PC-9 (cell line): Measurements from ENCODE around the gene ESPNL. TPM values are rescaled to one million over a fixed set of nuclear protein-coding genes. Genes with fewer than 3 reads are reported as not detected.
A peak's percentile ranks its signal among the peaks of the same experiment; 100 is the strongest.

Experiments used
- BruUV-seq: library from RNA; stranded (reverse); fragments of 400-500 nt; replicated peaks from 2 replicates; lab custom pipeline; 2021; lab: Mats Ljungman, UMichigan
- CTCF ChIA-PET: fragments of 300-600 bp; sonication (Branson Sonifier 250); formaldehyde crosslinking; loops from one replicate; lab custom pipeline; 2022; ENCODE audit warnings: antibody characterized with exemption; lab: Charles Lee
- POLR2A ChIA-PET: fragments of 300-600 bp; sonication (Branson Sonifier 250); formaldehyde crosslinking; loops from one replicate; lab custom pipeline; 2022; ENCODE audit warnings: antibody characterized with exemption; ENCODE audit not compliant: unreplicated experiment; lab: Charles Lee
- DNase-seq, 2 experiments: peaks; one replicate each; pipeline versions ENCODE4 v3.0.0 to v3.0.0-alpha.2; 2015 to 2022; ENCODE audit warnings: mixed read lengths in 1 of 2
- H2AFZ ChIP-seq: fragments of 200-600 bp; sonication (generic); 2 replicates; pipeline ENCODE4 v1.8.1; 2017; ENCODE audit warnings: antibody characterized with exemption
- H3F3A ChIP-seq: fragments of 200-600 bp; sonication (generic); 2 replicates; pipeline ENCODE4 v1.8.1; 2017; ENCODE audit warnings: antibody characterized with exemption, mild to moderate bottlenecking, low read depth; ENCODE audit not compliant: insufficient read depth
- H3K27ac ChIP-seq: fragments of 200-600 bp; sonication (generic); 2 replicates; pipeline ENCODE4 v1.6.1; 2016; ENCODE audit warnings: mixed run types
- H3K27me3 ChIP-seq: fragments of 200-600 bp; sonication (generic); 2 replicates; pipeline ENCODE4 v1.6.1; 2016; ENCODE audit warnings: low read depth, mixed run types; ENCODE audit not compliant: insufficient read depth
- H3K36me3 ChIP-seq: fragments of 200-600 bp; sonication (generic); 2 replicates; pipeline ENCODE4 v1.6.1; 2016; ENCODE audit warnings: low read depth, mixed run types
- H3K4me1 ChIP-seq: fragments of 200-600 bp; sonication (generic); replicated peaks from 2 replicates; pipeline ENCODE4 v1.6.1; 2016; ENCODE audit warnings: mixed run types; ENCODE audit not compliant: insufficient read depth
- H3K4me2 ChIP-seq: fragments of 200-600 bp; sonication (generic); 2 replicates; pipeline ENCODE4 v1.6.1; 2017; ENCODE audit warnings: mixed run types
- H3K4me3 ChIP-seq: fragments of 200-600 bp; sonication (generic); 2 replicates; pipeline ENCODE4 v1.6.1; 2016; ENCODE audit warnings: mixed run types
- H3K79me2 ChIP-seq: fragments of 200-600 bp; sonication (generic); 2 replicates; pipeline ENCODE4 v1.6.1; 2017; ENCODE audit warnings: low read depth, mixed run types
- H3K9me2 ChIP-seq: fragments of 200-600 bp; sonication (generic); 2 replicates; pipeline ENCODE4 v1.8.1; 2017; ENCODE audit warnings: mild to moderate bottlenecking; ENCODE audit not compliant: insufficient read depth
- H3K9me3 ChIP-seq: fragments of 200-600 bp; sonication (generic); 2 replicates; pipeline ENCODE4 v1.8.1; 2016; ENCODE audit warnings: low read depth; ENCODE audit not compliant: insufficient read depth
- H4K20me1 ChIP-seq: fragments of 200-600 bp; sonication (generic); 2 replicates; pipeline ENCODE4 v1.8.1; 2017; ENCODE audit not compliant: insufficient read depth
- CTCF ChIP-seq: fragments of 200-600 bp; sonication (generic); conservative IDR thresholded peaks from 2 replicates; pipeline ENCODE4 v1.6.1; 2017; ENCODE audit warnings: mixed run types, antibody characterized with exemption, mild to moderate bottlenecking, moderate library complexity
- EZH2 ChIP-seq: fragments of 200-600 bp; sonication (generic); IDR thresholded peaks from 2 replicates; pipeline ENCODE4 v1.8.0; 2017; ENCODE audit warnings: antibody characterized with exemption, low read depth
- intact Hi-C: fragments of 100-400 bp; cut with micrococcal nuclease; formaldehyde crosslinking; loops from one replicate; pipeline ENCODE4 v1.10.0; 2022; ENCODE audit not compliant: unreplicated experiment
- total RNA-seq: library from RNA; stranded (reverse); gene quantifications from 2 replicates; pipeline ENCODE4 v1.2.3, GENCODE V29; 2021

Gene ESPNL
- total RNA-seq, 1 experiment from 2014 or later: 1.1 TPM

GRCh38 chr2:238140721-238141540, 40.8 kb downstream of the ESPNL start:
- H2AFZ ChIP-seq: no peak overlapping the region
- intact Hi-C loops: loop anchor here (10.0 kb wide), 1 partner anchor 104 kb away; the partner anchor contains the start of gene HES6
- H3K4me2 ChIP-seq: peak overlapping the region; percentile 69
- peaks cover 29% of the 10 kb centered on the region for H3F3A ChIP-seq
- peaks cover 69% of the 10 kb centered on the region for H3K4me1 ChIP-seq
- TF ChIP-seq EZH2 (no peak), CTCF (no peak)
- H3K4me3 ChIP-seq: no peak overlapping the region
- no peaks in the 10 kb centered on the region for H3K36me3 ChIP-seq
- H3K9me2 ChIP-seq: no peaks in the 10 kb centered on the region
- no TSS peak for BruUV-seq
- CTCF ChIA-PET: interaction anchor here (0.6 kb wide), 3 partner anchors 248 to 1013 kb away, joined by 3 to 9 read pairs (median 6); no protein-coding TSS in a partner anchor
- H3K27me3 ChIP-seq: no peaks in the 10 kb centered on the region
- no peaks in the 10 kb centered on the region for H4K20me1 ChIP-seq
- no peaks in the 10 kb centered on the region for H3K79me2 ChIP-seq
- H3K9me3 ChIP-seq: no peaks in the 10 kb centered on the region
- H3K27ac ChIP-seq: no peak overlapping the region
- POLR2A ChIA-PET: interaction anchor here (0.5 to 0.6 kb wide), 2 partner anchors 146 to 467 kb away, joined by 5 to 6 read pairs; no protein-coding TSS in a partner anchor
- DNase-seq: no peak

- DNase-seq: peak; percentile 93 to 96
- Histone ChIP-seq H3K36me3 (no peaks in the 10 kb centered on the region), H3F3A (peaks cover 25% of the 10 kb centered on the region), H3K4me3 (no peak overlapping the region), H3K27me3 (no peaks in the 10 kb centered on the region), H3K27ac (no peak overlapping the region), H3K9me3 (no peaks in the 10 kb centered on the region), H4K20me1 (no peaks in the 10 kb centered on the region), H3K9me2 (no peaks in the 10 kb centered on the region), H2AFZ (no peak overlapping the region), H3K79me2 (no peaks in the 10 kb centered on the region), H3K4me2 (peak overlapping the region; percentile 69), H3K4me1 (peaks cover 72% of the 10 kb centered on the region)
- CTCF ChIA-PET: interaction anchor here (0.6 kb wide), 3 partner anchors 249 to 1014 kb away, joined by 3 to 9 read pairs (median 6); no protein-coding TSS in a partner anchor
- POLR2A ChIA-PET: interaction anchor here (0.5 to 0.6 kb wide), 3 partner anchors 98 to 468 kb away, joined by 3 to 6 read pairs (median 5); no protein-coding TSS in a partner anchor
- intact Hi-C loops: loop anchor here (2.0 to 10.0 kb wide), 2 partner anchors 103 to 277 kb away; partner anchors contain the start of gene HES6
- no TSS peak for BruUV-seq
- TF ChIP-seq CTCF (no peak), EZH2 (no peak)
Observed at GRCh38 chr2:238141541-238142318, 41.6 kb downstream of the ESPNL start.
